Measurements from ENCODE around the gene GATAD2A. TPM values are rescaled to one million over a fixed set of nuclear protein-coding genes. Genes with fewer than 3 reads are reported as not detected.

GATAD2A gene
- total RNA-seq, 4 donors from 2014 or later: 73.8 to 128 (median 87.7) TPM

- intact Hi-C loops (cut with DNase I; ENCODE audit: low total_unique reads): loop anchor here (5.0 kb wide), 1 partner anchor 119 kb away; no protein-coding TSS in a partner anchor
- TF ChIP-seq POLR2A (IDR thresholded peaks at IDR 0.05): no peak
- no peak for TF ChIP-seq CTCF (IDR thresholded peaks at IDR 0.05)
- DNase-seq (ENCODE audit: low spot score in 2 of 2): no peak
- WGBS, 2 donors: 87 to 89% methylated on average over 5 of the region's 5 CpGs
- H3K4me3 ChIP-seq (ENCODE audit: low read depth, poor library complexity, severe bottlenecking): no peak overlapping the region
Observed at GRCh38 chr19:19485998-19486290, 80.5 kb downstream of the GATAD2A start.

GRCh38 chr19:19486343-19487076 lies 81.0 kb downstream of the GATAD2A start:
- DNase-seq (ENCODE audit: low spot score in 2 of 2): no peak
- H3K4me3 ChIP-seq (ENCODE audit: low read depth, poor library complexity, severe bottlenecking): no peak overlapping the region
- intact Hi-C loops (cut with DNase I; ENCODE audit: low total_unique reads): loop anchor here (5.0 kb wide), 1 partner anchor 119 kb away; no protein-coding TSS in a partner anchor
- TF ChIP-seq POLR2A (IDR thresholded peaks at IDR 0.05): no peak
- no peak for TF ChIP-seq CTCF (IDR thresholded peaks at IDR 0.05)
- 49 to 69% methylated on average over 13 of the region's 15 CpGs for WGBS, 2 donors

GRCh38 chr19:19487077-19487949 lies 81.8 kb downstream of the GATAD2A start:
- no peak overlapping the region for H3K4me3 ChIP-seq (ENCODE audit: low read depth, poor library complexity, severe bottlenecking)
- WGBS, 2 donors: 61 to 62% methylated on average over 2 to 9 of the region's 9 CpGs
- DNase-seq (ENCODE audit: low spot score in 2 of 2): no peak
- TF ChIP-seq CTCF (IDR thresholded peaks at IDR 0.05): no peak
- TF ChIP-seq POLR2A (IDR thresholded peaks at IDR 0.05): no peak
- intact Hi-C loops (cut with DNase I; ENCODE audit: low total_unique reads): loop anchor here (5.0 kb wide), 1 partner anchor 120 kb away; no protein-coding TSS in a partner anchor

GRCh38 chr19:19487950-19488874 lies 82.7 kb downstream of the GATAD2A start:
- WGBS, 2 donors: 50 to 51% methylated on average over 20 of the region's 20 CpGs
- intact Hi-C loops (cut with DNase I; ENCODE audit: low total_unique reads): loop anchor here (5.0 kb wide), 1 partner anchor 121 kb away; no protein-coding TSS in a partner anchor
- TF ChIP-seq POLR2A (IDR thresholded peaks at IDR 0.05) (no peak), CTCF (IDR thresholded peaks at IDR 0.05) (no peak)
- no peak for DNase-seq (ENCODE audit: low spot score in 2 of 2)
- no peak overlapping the region for H3K4me3 ChIP-seq (ENCODE audit: low read depth, poor library complexity, severe bottlenecking)
